Thyroid gland (tissue), 4 donors: Measurements from ENCODE around the gene CD72.

Experiments used
- CTCF ChIP-seq, 6 experiments: fragments of 200-600 bp in 3 of 6; fragments of 450-650 bp in 3 of 6; sonication (generic) in 3 of 6; IDR thresholded peaks; one replicate each; pipeline ENCODE4 v1.5.1; 2016 to 2019; ENCODE audit warnings: antibody characterized with exemption in 6 of 6, mild to moderate bottlenecking in 2 of 6, inconsistent platforms in 1 of 6, moderate library complexity in 1 of 6
- POLR2A ChIP-seq, 2 donors: fragments of 450-650 bp; IDR thresholded peaks; one replicate each; pipeline ENCODE4 v1.6.1; 2017; ENCODE audit warnings: antibody characterized with exemption in 2 of 2, mild to moderate bottlenecking in 2 of 2, moderate library complexity in 1 of 2

DNA sequence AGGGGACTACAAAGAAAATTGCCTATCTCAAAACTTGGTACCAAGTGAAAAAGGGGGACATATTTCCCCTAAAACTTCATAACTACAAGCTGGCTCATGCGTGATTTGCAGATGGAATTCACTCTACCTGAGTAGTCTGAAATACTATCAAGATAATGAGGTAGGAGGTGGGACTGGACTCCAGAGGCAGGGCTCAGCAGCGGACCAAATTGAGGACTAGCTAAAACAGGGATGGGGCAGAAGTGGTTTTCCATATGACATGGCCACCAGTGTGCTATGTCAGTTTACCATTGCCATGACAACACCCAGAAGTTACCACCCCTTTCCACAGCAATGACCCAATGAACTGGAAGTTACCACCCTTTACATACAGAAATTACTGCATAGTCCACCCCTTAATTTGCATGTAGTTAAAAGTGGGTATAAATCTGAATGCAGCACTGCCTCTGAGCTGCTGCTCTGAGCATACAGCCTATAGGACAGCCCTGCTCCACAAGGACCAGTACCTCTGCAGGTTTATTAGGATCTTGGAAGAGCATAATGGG is 43.6 kb downstream of the CD72 start:
- TF ChIP-seq CTCF (IDR thresholded peaks at IDR 0.05) (no peak), POLR2A (IDR thresholded peaks at IDR 0.05) (no peak)
